ENCODE results near the gene ZSWIM8.

ZSWIM8 gene

GRCh38 chr10:73843261-73843660 is 57.9 kb downstream of the ZSWIM8 start:
- Histone ChIP-seq H3K27ac (ENCODE audit: low read depth, low read length) (no peak overlapping the region), H3K79me2 (ENCODE audit: control insufficient read depth, insufficient read depth, low read length, unreplicated experiment) (no peaks in the 10 kb centered on the region), H3K4me1 (ENCODE audit: control insufficient read depth, insufficient read depth, low read length, unreplicated experiment) (peaks cover 12% of the 10 kb centered on the region), H3K27me3 (ENCODE audit: insufficient read depth, low read length) (no peaks in the 10 kb centered on the region), H3K4me3 (ENCODE audit: low read depth, low read length) (no peak overlapping the region), H2AFZ (ENCODE audit: low read length, unreplicated experiment) (no peak overlapping the region), H3K36me3 (ENCODE audit: insufficient read depth, low read length) (peaks cover 4% of the 10 kb centered on the region; the same call in 1 of the 2 replicates)

GRCh38 chr10:73847031-73847430 is 61.6 kb downstream of the ZSWIM8 start:
- H3K79me2 ChIP-seq (ENCODE audit: control insufficient read depth, insufficient read depth, low read length, unreplicated experiment) = no peaks in the 10 kb centered on the region
- peaks cover 9% of the 10 kb centered on the region; the same call in 1 of the 2 replicates for H3K36me3 ChIP-seq (ENCODE audit: insufficient read depth, low read length)
- H3K27me3 ChIP-seq (ENCODE audit: insufficient read depth, low read length) = no peaks in the 10 kb centered on the region
- no peak overlapping the region for H2AFZ ChIP-seq (ENCODE audit: low read length, unreplicated experiment)
- no peak overlapping the region for H3K27ac ChIP-seq (ENCODE audit: low read depth, low read length)
- H3K4me3 ChIP-seq (ENCODE audit: low read depth, low read length) = no peak overlapping the region
- H3K4me1 ChIP-seq (ENCODE audit: control insufficient read depth, insufficient read depth, low read length, unreplicated experiment) = no peaks in the 10 kb centered on the region

GRCh38 chr10:73848821-73849489 is 63.5 kb downstream of the ZSWIM8 start:
- H3K36me3 ChIP-seq (ENCODE audit: insufficient read depth, low read length) = peaks cover 9% of the 10 kb centered on the region; the same call in 1 of the 2 replicates
- H3K27ac ChIP-seq (ENCODE audit: low read depth, low read length) = no peak overlapping the region

GRCh38 chr10:73850211-73850610 is 64.8 kb downstream of the ZSWIM8 start:
- Histone ChIP-seq H3K36me3 (ENCODE audit: insufficient read depth, low read length) (peaks cover 9% of the 10 kb centered on the region; the same call in 1 of the 2 replicates), H3K27me3 (ENCODE audit: insufficient read depth, low read length) (no peaks in the 10 kb centered on the region), H3K79me2 (ENCODE audit: control insufficient read depth, insufficient read depth, low read length, unreplicated experiment) (no peaks in the 10 kb centered on the region), H3K27ac (ENCODE audit: low read depth, low read length) (no peak overlapping the region), H3K4me3 (ENCODE audit: low read depth, low read length) (no peak overlapping the region), H2AFZ (ENCODE audit: low read length, unreplicated experiment) (no peak overlapping the region), H3K4me1 (ENCODE audit: control insufficient read depth, insufficient read depth, low read length, unreplicated experiment) (no peaks in the 10 kb centered on the region)

More at GRCh38 chr10:73848821-73849489, 63.5 kb downstream of the ZSWIM8 start:
- H3K4me3 ChIP-seq (ENCODE audit: low read depth, low read length) = no peak overlapping the region
- no peak overlapping the region for H2AFZ ChIP-seq (ENCODE audit: low read length, unreplicated experiment)
- H3K79me2 ChIP-seq (ENCODE audit: control insufficient read depth, insufficient read depth, low read length, unreplicated experiment) = no peaks in the 10 kb centered on the region
- no peaks in the 10 kb centered on the region for H3K4me1 ChIP-seq (ENCODE audit: control insufficient read depth, insufficient read depth, low read length, unreplicated experiment)
- H3K27me3 ChIP-seq (ENCODE audit: insufficient read depth, low read length) = no peaks in the 10 kb centered on the region

- Histone ChIP-seq H3K27me3 (ENCODE audit: insufficient read depth, low read length) (no peaks in the 10 kb centered on the region), H3K4me1 (ENCODE audit: control insufficient read depth, insufficient read depth, low read length, unreplicated experiment) (no peaks in the 10 kb centered on the region), H3K4me3 (ENCODE audit: low read depth, low read length) (no peak overlapping the region), H3K27ac (ENCODE audit: low read depth, low read length) (no peak overlapping the region), H2AFZ (ENCODE audit: low read length, unreplicated experiment) (no peak overlapping the region), H3K36me3 (ENCODE audit: insufficient read depth, low read length) (peaks cover 9% of the 10 kb centered on the region; the same call in 1 of the 2 replicates), H3K79me2 (ENCODE audit: control insufficient read depth, insufficient read depth, low read length, unreplicated experiment) (no peaks in the 10 kb centered on the region)
Observed at GRCh38 chr10:73850863-73851461, 65.6 kb downstream of the ZSWIM8 start.
